ENCODE data around the gene FBXL19.

GRCh38 chr16:30957456-30958174, 34.2 kb downstream of the FBXL19 start, which contains the start of gene SETD1A:
- TF ChIP-seq EZH2 (IDR thresholded peaks at IDR 0.05; ENCODE audit: low read length, missing control alignments) (no peak), CTCF (conservative IDR thresholded peaks at IDR 0.05 in 1 of 2, IDR thresholded peaks at IDR 0.05 in 1 of 2; ENCODE audit: low read depth in 1 of 2, low read length in 2 of 2) (no peak)

All from fibroblast of lung (primary cell).